Measurements from ENCODE around the gene SPRYD4.
A peak's percentile ranks its signal among the peaks of the same experiment; 100 is the strongest.

Gene SPRYD4

DNA sequence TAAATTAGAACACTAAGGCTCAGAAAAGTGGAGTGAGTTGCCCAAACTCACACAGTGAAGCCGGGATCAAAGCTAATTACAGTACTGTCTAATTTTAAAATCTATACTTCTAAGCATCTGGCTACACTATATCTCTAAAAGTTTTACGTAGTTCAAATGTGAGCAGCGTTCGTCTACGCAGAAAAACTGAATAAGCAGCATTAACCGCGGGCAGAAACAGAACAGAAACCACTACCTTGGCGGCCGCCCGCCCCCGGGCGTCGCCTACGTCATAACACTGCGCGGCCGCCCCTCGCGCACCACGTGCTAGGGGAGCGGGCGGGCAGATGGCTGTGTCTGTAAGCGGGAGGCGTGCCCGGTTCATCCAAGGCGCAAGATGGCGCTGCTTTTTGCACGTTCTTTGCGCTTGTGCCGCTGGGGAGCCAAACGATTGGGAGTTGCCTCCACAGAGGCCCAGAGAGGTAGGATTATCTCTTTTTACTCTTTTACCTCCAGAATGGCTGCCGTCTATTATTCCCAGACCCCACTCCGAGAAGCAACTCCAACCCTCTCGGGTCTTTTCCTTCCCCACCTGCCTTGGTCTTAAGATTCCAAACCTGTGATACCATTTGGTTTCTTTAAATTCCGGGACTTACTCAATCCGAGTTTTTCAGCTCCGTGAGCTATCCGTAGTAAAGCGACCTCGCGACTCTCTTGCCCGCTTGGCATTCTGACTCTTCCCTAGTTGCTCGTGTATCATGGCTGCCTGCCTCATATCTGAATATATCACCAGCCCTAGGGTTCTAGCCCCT is at the start of gene SPRYD4:
Gene SPRYD4 (plus strand): TSS at position 363 of the 791 bp plus-strand sequence. CDS start 14 bp downstream, at position 377.
- peak; percentile 63 for TF ChIP-seq CTCF (IDR thresholded peaks at IDR 0.05; ENCODE audit: control extremely low read depth, extremely low read depth, low read depth, missing control alignments)
- peak; percentile 96 for DNase-seq (ENCODE audit: extremely low spot score)
- CTCF ChIA-PET = interaction anchor here (1.0 to 2.7 kb wide), 6 partner anchors 9 to 279 kb away, joined by 3 to 13 read pairs (median 5); partner anchors contain the start of gene SMARCC2
- POLR2A ChIA-PET = interaction anchor here (0.8 kb wide), 1 partner anchor 231 kb away, joined by 3 read pairs; no protein-coding TSS in a partner anchor

DNA sequence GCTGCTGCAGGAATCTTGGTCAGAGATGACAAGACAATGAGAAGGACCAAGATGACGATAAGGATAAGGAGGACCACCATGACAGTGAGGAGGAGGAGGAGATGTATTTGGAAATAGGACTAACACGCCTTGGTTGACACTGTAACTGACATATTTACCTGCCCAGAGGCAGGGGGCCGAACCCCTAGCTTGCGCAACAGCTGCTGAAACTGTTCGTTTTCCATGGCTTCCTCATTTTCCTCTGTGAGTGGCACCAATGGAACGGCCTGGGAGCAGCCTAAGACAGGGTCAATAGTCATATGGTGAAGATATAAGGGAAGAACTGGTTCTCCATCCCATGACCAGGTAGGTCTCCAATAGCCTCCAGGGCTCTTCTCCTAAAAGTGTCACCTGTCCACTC is 48.0 kb upstream of the SPRYD4 start:
- no peak for TF ChIP-seq CTCF (IDR thresholded peaks at IDR 0.05; ENCODE audit: control extremely low read depth, extremely low read depth, low read depth, missing control alignments)
- no peak for DNase-seq (ENCODE audit: extremely low spot score)
- POLR2A ChIA-PET = no interaction called here
- CTCF ChIA-PET = interaction anchor here (0.7 kb wide), 1 partner anchor 10 kb away, joined by 3 read pairs; no protein-coding TSS in a partner anchor

- no peak for DNase-seq (ENCODE audit: extremely low spot score)
- ChIA-PET POLR2A (interaction anchor here (0.5 kb wide), 1 partner anchor 260 kb away, joined by 4 read pairs; no protein-coding TSS in a partner anchor), CTCF (interaction anchor here (1.1 to 2.0 kb wide), 3 partner anchors 9 to 217 kb away, joined by 3 to 5 read pairs (median 3); no protein-coding TSS in a partner anchor)
- TF ChIP-seq CTCF (IDR thresholded peaks at IDR 0.05; ENCODE audit: control extremely low read depth, extremely low read depth, low read depth, missing control alignments) = no peak
These were observed 43.2 kb upstream of the SPRYD4 start for GRCh38 chr12:56425193-56425592.

- DNase-seq (ENCODE audit: extremely low spot score) = no peak
- ChIA-PET CTCF (interaction anchor here (0.6 to 2.0 kb wide), 3 partner anchors 9 to 218 kb away, joined by 3 to 5 read pairs (median 3); no protein-coding TSS in a partner anchor), POLR2A (interaction anchor here (0.5 kb wide), 1 partner anchor 260 kb away, joined by 4 read pairs; no protein-coding TSS in a partner anchor)
- TF ChIP-seq CTCF (IDR thresholded peaks at IDR 0.05; ENCODE audit: control extremely low read depth, extremely low read depth, low read depth, missing control alignments) = no peak
These were observed 42.4 kb upstream of the SPRYD4 start for GRCh38 chr12:56425940-56426438.

DNA sequence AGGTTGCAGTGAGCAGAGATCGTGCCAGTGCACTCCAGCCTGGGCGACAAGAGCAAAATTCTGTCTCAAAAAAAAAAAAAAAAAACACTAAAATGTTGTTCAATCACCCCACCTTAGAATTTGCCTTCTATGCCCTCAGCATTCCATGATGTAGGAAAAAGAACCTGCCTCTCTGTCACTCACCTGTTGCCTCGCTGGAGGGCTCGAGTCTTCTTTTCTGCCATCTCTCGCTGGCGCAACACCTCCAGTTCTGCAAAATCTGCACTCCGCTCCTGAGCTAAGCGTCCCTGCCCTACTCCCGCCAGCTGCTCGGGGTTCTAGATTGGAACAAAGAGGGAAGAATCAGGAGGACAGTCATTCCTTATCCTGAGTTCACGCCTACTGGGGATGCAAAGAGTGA is 37.1 kb upstream of the SPRYD4 start:
- DNase-seq (ENCODE audit: extremely low spot score) = no peak
- ChIA-PET CTCF (interaction anchor here (1.2 to 2.0 kb wide), 2 partner anchors 33 to 35 kb away, joined by 3 to 6 read pairs; no protein-coding TSS in a partner anchor), POLR2A (no interaction called here)
- no peak for TF ChIP-seq CTCF (IDR thresholded peaks at IDR 0.05; ENCODE audit: control extremely low read depth, extremely low read depth, low read depth, missing control alignments)

- TF ChIP-seq CTCF (IDR thresholded peaks at IDR 0.05; ENCODE audit: control extremely low read depth, extremely low read depth, low read depth, missing control alignments) = no peak
- ChIA-PET POLR2A (no interaction called here), CTCF (interaction anchor here (2.0 kb wide), 1 partner anchor 33 kb away, joined by 6 read pairs; no protein-coding TSS in a partner anchor)
- DNase-seq (ENCODE audit: extremely low spot score) = no peak
These were observed 36.5 kb upstream of the SPRYD4 start for GRCh38 chr12:56431850-56432249.

Measured in GM10248 (cell line).